Globus pallidus (tissue), 1 donor: ENCODE measurements around the gene ADAM12.

Experiments used
- DNase-seq: peaks from one replicate; pipeline ENCODE4 v3.0.0-alpha.2; 2015; ENCODE audit warnings: low spot score

ADAM12 gene

GRCh38 chr10:126212738-126213137 is 175.5 kb downstream of the ADAM12 start:
- DNase-seq: no peak

- no peak for DNase-seq
Measured at GRCh38 chr10:126210051-126210651, 178.1 kb downstream of the ADAM12 start.

GRCh38 chr10:126209451-126209850 is 178.8 kb downstream of the ADAM12 start:
- DNase-seq: no peak

- DNase-seq: no peak
Measured at GRCh38 chr10:126208726-126209302, 179.5 kb downstream of the ADAM12 start.

GRCh38 chr10:126207851-126208250 is 180.4 kb downstream of the ADAM12 start:
- DNase-seq: no peak

- DNase-seq: no peak
Measured at GRCh38 chr10:126207313-126207771, 180.9 kb downstream of the ADAM12 start.

- no peak for DNase-seq
Measured at GRCh38 chr10:126205486-126206205, 182.6 kb downstream of the ADAM12 start.

- no peak for DNase-seq
Measured at GRCh38 chr10:126204320-126204719, 184.0 kb downstream of the ADAM12 start.

- DNase-seq: no peak
Measured at GRCh38 chr10:126203746-126204145, 184.5 kb downstream of the ADAM12 start.

- DNase-seq: no peak
Measured at GRCh38 chr10:126201603-126202002, 186.7 kb downstream of the ADAM12 start.

- DNase-seq: no peak
Measured at GRCh38 chr10:126199221-126199998, 188.9 kb downstream of the ADAM12 start.

- no peak for DNase-seq
Measured at GRCh38 chr10:126198681-126199080, 189.6 kb downstream of the ADAM12 start.

GRCh38 chr10:126197036-126197543 is 191.2 kb downstream of the ADAM12 start:
- no peak for DNase-seq

GRCh38 chr10:126196281-126196680 is 192.0 kb downstream of the ADAM12 start:
- DNase-seq: no peak

GRCh38 chr10:126191192-126191591 is 197.1 kb downstream of the ADAM12 start:
- DNase-seq: no peak

- DNase-seq: no peak
Measured at GRCh38 chr10:126188679-126189200, 199.5 kb downstream of the ADAM12 start.

GRCh38 chr10:126187399-126187798 is 200.9 kb downstream of the ADAM12 start:
- DNase-seq: no peak

GRCh38 chr10:126186766-126187165 is 201.5 kb downstream of the ADAM12 start:
- DNase-seq: no peak

- DNase-seq: no peak
Measured at GRCh38 chr10:126185676-126186447, 202.4 kb downstream of the ADAM12 start.

GRCh38 chr10:126181626-126182025 is 206.7 kb downstream of the ADAM12 start:
- no peak for DNase-seq

- DNase-seq: no peak
Measured at GRCh38 chr10:126179637-126180036, 208.6 kb downstream of the ADAM12 start.
